Astrocyte (in vitro differentiated cells and primary cell): ENCODE data around the gene GALNT18.

Experiments used
- CTCF ChIP-seq: IDR thresholded peaks from 2 replicates; pipeline ENCODE4 v1.5.1; 2011; ENCODE audit warnings: low read depth, mild to moderate bottlenecking, inconsistent platforms, low read length, moderate library complexity; ENCODE audit not compliant: insufficient read depth
- EZH2 ChIP-seq: IDR thresholded peaks from 2 replicates; pipeline ENCODE4 v1.6.1; 2012; ENCODE audit warnings: mild to moderate bottlenecking, low read length, inconsistent platforms; ENCODE audit not compliant: insufficient read depth

GRCh38 chr11:11261629-11262028 lies 360.2 kb downstream of the GALNT18 start:
- TF ChIP-seq CTCF, result no peak
- TF ChIP-seq EZH2, result no peak
